NCI-H2081 (cell line): ENCODE results near the gene GP9.
A peak's percentile ranks its signal among the peaks of the same experiment; 100 is the strongest.
"Not testable (repeated sequence)": the region's sequence is repeated elsewhere in the genome, so short reads cannot be mapped to it uniquely, and the experiment has no call there.

Source experiments
- DNase-seq, 2 experiments: peaks; one replicate each; lab custom pipeline; 2025; lab: John Stamatoyannopoulos, UW

GP9 gene

GRCh38 chr3:129070086-129070885 lies 9.7 kb downstream of the GP9 start:
- no peak for DNase-seq

GRCh38 chr3:129077222-129077621 lies 16.6 kb downstream of the GP9 start:
- DNase-seq = no peak

- DNase-seq = no peak
These were observed 17.9 kb downstream of the GP9 start for GRCh38 chr3:129078510-129078909.

- no peak for DNase-seq
These were observed 20.9 kb downstream of the GP9 start for GRCh38 chr3:129081503-129081902.

GRCh38 chr3:129082026-129082425 lies 21.4 kb downstream of the GP9 start:
- DNase-seq = no peak

- no peak for DNase-seq
These were observed 23.9 kb downstream of the GP9 start for GRCh38 chr3:129084501-129084900.

GRCh38 chr3:129085165-129085715 lies 24.7 kb downstream of the GP9 start:
- DNase-seq = no peak

- DNase-seq = no peak
These were observed 25.2 kb downstream of the GP9 start for GRCh38 chr3:129085818-129086217.

- DNase-seq = no peak
These were observed 26.6 kb downstream of the GP9 start for GRCh38 chr3:129087138-129087702.

GRCh38 chr3:129087904-129088303 lies 27.3 kb downstream of the GP9 start:
- peak; percentile 22 to 31 for DNase-seq

GRCh38 chr3:129088312-129088711 lies 27.7 kb downstream of the GP9 start:
- DNase-seq = not testable (repeated sequence)

GRCh38 chr3:129095285-129095684 lies 34.7 kb downstream of the GP9 start:
- DNase-seq = no peak

- no peak for DNase-seq
These were observed 39.7 kb downstream of the GP9 start for GRCh38 chr3:129100274-129100673.

- no peak for DNase-seq
These were observed 41.0 kb downstream of the GP9 start for GRCh38 chr3:129101370-129102138.

GRCh38 chr3:129103296-129103695 lies 42.7 kb downstream of the GP9 start:
- DNase-seq = no peak

- no peak for DNase-seq
These were observed 43.5 kb downstream of the GP9 start for GRCh38 chr3:129104051-129104450.

GRCh38 chr3:129104498-129105079 lies 44.0 kb downstream of the GP9 start:
- no peak for DNase-seq

GRCh38 chr3:129105862-129106261 lies 45.3 kb downstream of the GP9 start:
- DNase-seq = no peak

- DNase-seq = peak in 1 of 2 experiments; percentile 20
These were observed 45.7 kb downstream of the GP9 start for GRCh38 chr3:129106320-129106719.

- DNase-seq = peak in 1 of 2 experiments; percentile 21
These were observed 46.4 kb downstream of the GP9 start for GRCh38 chr3:129106866-129107565.

- DNase-seq = no peak
These were observed 47.2 kb downstream of the GP9 start for GRCh38 chr3:129107793-129108192.
